GM21619 (cell line): ENCODE measurements around the gene INPP5J.
"Not testable (repeated sequence)": the region's sequence is repeated elsewhere in the genome, so short reads cannot be mapped to it uniquely, and the experiment has no call there.

ENCODE experiments used
- ATAC-seq: cut with Tn5 transposase; IDR thresholded peaks from one replicate; pipeline ENCODE4 v1.9.1; 2021; ENCODE audit not compliant: unreplicated experiment

INPP5J gene

DNA sequence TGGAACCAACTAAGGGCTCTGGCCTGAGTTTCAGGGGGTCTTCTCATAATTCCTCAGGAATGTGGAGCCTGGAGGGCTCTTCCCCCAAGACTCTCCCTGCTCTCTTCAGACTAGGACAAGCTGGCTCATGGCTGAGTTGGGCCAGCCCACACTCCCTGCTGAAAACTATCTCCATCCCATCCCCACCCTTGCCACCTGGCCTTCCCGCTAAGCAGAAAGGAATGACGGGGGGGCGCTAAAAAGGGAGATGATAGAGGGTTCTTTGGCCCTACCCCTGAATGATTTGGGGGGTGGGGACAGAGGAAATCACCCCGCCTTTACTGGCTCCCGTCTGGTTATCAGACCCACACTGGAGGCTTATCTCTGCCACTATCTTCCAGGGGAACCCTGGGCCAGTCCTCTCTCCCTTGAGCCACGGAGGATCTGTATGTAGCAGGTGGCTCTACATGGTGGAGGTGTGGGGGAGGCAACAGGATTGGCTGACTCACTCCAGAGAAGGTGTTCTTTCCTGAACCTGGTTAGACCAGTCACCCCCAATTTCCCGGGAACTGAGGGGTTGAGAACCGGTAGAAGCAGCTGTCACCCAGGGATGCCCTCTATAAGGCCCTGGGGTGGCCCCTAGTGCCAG lies 35.9 kb upstream of the INPP5J start:
- ATAC-seq = no peak

DNA sequence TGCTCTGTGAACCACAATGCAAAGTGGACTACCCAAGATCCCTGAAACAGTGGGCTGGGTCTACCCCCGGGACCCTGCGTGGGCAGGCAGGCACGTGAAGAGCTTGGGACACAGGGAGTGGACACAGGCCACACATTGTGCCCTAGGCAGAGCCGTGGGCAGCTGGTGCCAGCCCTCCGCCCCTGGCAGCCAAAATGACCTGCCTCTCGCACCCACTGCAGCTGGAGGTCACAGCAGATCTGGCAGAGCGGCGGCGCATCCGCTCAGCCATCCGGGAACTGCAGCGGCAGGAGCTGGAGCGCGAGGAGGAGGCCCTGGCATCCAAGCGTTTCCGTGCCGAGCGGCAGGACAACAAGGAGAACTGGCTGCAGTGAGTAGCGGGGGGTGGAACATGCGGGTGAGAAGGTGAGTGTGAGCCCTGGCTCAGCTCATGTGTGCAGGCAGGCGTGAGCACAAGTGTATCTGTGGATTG lies 35.0 kb upstream of the INPP5J start:
- no peak for ATAC-seq

DNA sequence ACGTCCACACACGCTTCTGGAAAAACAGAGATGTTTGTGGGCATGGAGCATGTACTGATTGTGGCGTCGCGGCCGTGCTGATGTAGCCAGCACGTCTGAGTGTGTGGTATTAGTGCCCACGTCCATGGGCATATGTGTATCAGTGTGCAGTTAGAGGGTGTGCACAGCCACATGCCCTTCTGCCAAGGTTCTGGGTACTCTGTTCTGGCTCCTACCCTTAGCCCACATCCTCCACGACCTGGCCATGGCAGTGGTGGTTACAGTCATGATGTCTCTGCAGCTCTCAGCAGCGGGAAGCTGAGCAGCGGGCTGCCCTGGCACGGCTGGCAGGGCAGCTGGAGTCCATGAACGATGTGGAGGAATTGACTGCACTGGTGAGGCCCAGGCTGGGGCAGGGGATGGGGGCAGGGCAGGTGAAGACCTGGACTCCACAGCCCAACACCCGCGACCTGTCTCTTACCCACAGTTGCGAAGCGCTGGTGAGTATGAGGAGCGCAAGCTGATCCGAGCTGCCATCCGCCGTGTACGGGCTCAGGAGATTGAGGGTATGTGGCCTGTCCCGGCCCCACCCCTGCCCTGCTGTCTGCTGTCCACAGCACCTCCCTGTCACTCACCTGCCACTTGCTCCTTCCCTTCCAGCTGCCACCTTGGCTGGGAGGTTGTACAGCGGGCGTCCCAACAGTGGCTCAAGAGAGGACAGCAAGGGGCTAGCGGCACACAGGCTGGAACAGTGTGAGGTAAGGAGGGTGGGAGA lies 34.4 kb upstream of the INPP5J start:
- ATAC-seq = no peak

DNA sequence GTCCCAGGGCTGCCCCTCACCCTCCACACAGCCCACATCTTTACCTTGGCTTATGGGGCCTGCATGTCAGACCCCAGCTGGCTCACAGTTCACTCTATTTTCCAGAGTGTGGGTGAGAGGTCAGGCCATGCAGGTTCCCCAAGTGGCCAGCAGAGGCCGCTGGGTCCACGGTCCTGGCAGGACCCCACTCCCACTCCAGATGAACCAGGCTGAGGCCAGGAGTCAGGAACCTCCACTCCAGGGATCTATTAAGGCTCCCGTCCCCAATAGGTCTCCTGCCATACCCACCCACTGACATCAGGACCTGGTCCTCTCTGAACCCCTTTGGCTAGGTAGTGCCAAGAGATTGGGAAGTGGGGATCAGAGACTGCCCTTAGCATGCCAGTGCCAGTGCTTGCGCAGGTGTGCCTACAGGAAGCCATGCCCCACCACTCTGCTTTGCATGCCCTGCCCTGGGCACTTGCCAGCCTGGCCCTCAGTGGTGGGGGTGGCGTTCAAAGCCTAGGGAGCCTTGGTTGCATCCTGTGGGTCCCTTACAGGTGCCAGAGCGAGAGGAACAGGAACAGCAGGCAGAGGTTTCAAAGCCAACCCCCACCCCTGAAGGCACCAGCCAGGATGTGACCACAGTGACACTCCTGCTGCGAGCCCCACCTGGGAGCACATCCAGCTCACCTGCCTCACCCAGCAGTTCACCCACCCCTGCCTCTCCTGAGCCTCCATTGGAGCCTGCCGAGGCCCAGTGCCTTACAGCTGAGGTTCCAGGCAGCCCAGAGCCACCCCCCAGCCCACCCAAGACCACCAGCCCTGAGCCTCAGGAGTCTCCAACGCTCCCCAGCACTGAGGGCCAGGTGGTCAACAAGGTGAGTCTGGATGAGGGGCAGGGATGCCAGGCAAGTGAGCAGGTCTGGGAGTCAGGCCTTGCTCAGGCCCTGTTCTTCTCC lies 33.3 kb upstream of the INPP5J start:
- ATAC-seq = no peak

DNA sequence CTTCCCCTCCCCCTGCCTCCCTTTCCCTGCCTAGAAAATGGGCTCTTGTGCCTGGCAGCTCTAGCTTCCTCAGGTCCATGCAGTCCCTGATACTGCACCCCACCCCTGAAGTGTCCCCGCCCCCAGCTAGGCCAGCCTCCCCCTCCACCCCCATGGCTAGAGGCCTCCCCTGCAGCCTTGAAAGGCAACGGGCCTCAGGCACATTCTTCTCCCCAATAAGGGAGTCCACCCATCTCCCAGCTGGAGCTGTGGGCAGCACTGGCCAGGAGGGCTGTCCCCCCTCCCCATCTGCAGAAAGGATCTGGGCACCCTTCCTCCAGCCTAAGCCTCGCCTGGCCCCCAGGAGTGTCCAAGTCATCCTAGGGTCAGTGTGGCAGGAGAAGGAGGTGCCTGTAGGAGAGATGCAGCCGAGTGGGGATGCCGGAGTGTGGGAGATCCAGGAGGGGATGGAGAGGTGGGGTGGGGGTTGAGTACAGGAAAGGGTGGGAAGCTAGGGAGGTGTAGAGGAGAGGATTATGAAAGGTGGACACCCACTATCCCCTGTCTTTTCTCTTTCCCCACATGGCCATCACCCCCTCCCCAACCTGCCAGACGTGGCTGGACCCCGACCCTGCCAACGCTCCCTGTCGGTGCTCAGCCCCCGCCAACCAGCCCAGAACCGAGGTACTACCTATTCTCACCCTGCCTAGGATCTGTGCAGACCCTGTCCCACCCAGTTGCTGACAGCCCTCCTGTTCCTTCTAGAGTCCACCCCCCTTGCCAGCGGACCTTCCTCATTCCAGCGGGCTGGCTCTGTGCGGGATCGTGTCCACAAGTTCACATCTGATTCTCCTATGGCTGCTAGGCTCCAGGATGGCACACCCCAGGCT lies 32.3 kb upstream of the INPP5J start:
- no peak for ATAC-seq

DNA sequence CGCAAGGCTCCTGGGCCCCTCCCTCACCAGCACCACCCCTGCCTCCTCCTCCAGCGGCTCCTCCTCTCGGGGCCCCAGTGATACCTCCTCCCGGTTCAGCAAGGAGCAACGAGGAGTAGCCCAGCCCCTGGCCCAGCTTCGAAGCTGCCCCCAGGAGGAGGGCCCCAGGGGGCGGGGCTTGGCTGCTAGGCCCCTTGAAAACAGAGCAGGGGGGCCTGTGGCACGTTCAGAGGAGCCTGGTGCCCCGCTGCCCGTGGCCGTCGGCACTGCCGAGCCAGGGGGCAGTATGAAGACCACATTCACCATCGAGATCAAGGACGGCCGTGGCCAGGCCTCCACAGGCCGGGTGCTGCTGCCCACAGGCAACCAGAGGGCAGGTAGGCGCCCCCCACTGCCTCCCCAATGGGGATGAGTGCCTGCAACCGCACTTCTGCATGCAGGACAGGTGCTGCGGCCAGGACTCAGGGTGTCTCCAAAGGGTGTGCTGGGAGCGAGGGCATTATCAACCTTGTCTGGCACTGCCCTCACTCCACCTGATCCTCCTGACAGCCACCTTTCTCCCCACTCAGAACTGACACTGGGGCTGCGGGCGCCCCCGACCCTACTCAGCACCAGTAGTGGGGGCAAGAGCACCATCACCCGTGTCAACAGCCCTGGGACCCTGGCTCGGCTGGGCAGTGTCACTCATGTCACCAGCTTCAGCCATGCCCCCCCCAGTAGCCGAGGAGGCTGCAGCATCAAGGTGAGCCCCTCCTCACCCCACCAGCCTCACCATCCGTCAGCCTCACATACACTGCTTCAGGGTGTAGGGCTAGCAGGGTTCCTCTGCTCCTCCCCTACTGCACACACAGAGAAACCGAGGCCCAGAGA lies 31.4 kb upstream of the INPP5J start:
- no peak for ATAC-seq

DNA sequence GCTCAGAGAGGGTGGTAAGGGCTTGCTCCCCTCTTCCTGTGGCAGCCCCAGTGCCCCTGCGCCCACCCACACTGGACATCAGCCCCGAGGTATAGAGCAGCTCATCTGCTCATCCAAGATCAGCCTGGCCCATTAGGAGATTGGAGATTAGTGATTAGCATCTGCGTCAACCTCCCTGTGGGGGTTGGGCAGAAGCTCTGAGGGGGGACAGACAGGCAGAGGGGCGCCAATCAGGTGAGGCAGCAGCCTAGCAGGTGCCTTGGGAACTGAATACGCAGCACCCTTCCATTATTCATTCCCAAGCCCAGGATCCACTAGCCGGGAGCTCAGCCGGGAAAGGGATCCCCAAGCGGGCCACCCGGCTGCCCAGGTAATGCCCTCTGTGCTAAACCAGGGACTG lies 30.6 kb upstream of the INPP5J start:
- ATAC-seq = no peak

DNA sequence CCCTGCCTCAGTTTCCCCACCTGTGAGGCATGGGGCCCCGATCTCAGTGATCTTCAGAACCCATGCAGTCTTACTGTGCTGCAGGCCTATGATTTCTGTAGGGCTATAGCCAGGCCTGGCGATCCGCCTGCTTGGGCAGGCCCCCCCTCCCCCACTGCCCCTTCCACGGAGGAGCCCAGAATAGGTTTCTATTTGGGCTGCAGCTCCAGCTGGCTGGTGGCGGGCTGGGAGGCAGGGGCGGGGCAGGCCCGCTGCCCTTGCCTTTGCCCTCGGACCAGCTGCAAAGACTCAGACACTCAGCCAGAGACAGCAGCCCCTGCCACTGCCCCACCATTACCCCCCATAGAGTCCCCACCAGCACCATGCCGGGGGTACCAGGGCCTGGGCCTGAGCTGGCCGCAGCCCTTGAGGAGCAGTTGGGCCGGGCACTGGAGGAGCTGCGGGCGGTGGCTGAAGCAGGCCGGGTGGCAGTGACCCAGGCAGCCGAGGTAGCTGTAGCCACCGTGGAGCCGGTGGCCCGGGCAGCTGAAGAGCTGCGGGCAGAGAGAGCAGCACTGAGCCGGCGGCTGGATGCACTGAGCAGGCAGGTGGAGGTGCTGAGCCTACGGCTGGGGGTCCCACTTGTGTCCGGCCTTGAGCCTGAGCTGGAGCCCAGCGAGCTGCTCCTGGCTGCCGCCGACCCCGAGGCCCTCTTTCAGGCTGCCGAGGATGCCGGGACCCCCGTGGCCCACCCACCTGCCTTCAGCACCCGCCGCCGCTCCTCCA lies 29.5 kb upstream of the INPP5J start:
- ATAC-seq = no peak

DNA sequence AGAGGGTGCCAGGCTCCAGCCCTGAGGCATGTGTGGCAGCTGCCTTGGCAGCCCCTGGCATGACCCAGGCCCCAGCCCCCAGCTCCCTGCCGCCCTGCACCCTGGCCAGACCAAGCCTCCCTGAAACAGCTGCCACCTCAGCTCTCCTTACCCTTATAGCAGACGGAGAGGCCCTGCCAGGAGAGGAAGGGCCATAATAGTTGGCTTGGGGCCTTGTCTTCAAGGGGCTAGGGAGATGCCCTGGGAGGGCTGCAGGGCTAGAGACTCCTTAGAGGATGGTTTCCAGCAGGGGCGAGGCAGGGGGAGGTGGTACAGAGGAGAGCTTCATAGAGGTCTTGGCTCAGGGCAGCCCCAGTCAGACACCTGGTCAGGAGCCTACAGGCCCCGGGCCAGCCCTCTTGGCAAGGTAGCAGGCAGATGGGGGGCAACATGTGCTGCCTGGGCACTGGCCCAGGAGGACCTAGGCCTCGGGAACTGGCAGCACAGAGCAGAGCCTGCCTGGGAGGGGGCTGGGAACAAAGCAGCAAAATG lies 28.7 kb upstream of the INPP5J start:
- ATAC-seq = no peak

DNA sequence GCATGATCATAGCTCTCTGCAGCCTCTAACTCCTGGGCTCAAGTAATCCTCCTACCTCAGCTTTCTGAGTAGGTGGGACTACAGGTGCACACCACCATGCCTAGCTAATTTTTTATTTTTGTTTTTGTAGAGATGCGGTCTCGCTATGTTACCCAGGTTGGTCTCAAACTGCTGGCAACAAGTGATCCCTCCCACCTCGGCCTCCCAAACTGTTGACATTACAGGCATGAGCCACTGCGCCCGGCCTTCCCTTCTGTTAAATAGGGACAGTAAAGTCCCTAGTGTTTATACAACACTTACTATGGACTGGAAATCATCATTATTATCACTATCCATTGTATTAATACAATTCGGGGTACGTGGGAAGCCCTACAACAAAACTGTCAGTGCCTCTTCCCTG lies 28.0 kb upstream of the INPP5J start:
- ATAC-seq = no peak

DNA sequence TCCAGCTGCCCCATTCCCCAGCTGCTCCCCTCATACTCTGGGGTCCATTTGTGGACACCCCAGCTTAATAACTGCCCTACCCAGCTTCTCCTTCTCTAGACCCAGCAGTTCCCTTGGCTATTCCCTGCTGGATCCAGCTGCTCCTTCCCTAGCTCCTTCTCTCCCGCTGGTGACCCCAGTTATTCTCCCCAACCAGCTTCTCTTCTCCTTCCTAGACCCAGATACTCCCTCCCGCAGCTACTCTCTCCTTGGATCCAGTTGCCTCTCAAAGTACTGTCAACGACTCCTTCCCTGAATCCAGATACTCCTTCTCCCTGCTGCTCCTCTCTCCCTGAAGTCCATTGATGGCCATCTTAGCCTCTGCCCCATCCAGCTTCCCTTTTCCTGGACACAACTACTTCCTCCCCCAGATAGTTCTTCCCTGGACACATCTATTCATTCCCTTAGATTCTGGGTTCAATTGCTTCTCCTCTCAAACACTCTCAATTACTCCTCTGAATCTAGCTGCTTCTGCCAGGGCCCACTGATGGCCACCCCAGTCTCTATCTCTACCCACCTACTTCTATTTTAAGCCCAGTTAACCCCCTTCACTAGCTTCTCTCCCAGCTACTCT lies 27.0 kb upstream of the INPP5J start:
- no peak for ATAC-seq

DNA sequence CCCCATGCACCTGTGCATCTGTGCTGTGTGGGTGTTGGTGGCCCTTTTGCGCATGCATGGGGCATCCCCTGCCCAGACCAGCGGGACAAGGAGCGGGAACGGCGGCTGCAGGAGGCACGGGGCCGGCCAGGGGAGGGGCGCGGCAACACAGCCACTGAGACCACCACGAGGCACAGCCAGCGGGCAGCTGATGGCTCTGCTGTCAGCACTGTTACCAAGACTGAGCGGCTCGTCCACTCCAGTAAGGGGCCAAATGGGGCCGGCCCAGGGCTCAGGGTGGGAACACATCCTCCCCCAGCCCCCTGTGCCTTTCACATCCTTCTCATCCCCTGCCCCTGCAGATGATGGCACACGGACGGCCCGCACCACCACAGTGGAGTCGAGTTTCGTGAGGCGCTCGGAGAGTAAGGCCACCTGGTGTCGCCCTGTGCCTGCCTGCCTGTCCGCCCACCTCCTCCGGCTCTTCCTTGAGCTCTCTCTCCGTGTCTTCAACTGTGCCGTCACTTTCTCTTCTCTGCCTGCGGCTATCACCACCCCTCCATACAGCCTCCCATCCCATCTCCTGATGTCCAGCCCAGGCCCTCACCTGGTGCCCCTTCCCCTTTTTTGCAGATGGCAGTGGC lies 26.0 kb upstream of the INPP5J start:
- ATAC-seq = no peak

DNA sequence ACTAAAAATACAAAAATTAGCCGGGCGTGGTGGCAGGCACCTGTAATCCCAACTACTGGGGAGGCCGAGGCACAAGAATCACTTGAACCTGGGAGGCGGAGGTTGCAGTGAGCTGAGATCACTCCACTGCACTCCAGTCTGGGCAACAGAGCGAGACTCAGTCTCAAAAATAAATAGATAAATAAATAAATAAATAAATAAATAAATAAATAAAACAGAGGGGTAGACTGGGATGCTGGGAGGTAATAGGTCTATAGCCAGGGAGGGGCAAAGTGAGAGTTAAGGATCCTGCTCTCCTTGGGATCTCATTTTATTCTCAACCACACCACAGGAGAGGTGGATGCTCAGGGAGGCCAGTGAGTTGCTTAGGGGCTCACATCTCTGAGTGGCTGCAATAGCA lies 25.2 kb upstream of the INPP5J start:
- ATAC-seq = not testable (repeated sequence)

DNA sequence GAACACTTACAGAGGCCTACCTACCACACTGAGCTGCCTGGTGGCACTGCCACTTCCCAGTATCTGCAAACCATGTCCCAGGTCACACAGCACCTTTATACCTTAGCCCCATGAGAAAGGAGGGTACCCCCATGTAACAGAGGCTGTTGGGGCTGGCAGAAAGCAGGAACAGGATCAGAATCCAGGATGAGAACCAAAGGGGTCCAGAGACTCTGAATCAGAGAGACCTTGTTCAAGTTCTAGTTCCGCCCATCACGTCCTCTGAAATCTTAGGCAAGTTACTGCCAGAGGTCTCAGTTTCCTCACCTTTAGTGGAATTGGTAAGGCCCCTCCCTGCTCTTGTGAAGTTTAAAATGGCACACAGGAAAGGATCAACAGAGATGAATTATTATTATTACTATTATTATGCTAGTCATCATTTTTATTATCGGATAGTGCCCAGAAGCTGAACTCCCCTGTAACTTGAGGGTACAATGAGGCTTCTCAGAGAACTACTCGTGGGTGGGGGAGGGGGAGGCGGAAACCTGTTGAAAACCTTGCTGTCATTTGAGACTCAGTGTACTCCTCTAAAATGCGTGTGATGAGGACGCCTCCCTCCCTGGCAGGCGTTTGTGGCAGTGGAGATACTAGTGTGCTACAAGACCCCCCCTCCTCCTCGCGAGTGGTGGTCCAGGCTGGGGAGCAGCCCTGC lies 24.7 kb upstream of the INPP5J start:
- ATAC-seq = no peak

DNA sequence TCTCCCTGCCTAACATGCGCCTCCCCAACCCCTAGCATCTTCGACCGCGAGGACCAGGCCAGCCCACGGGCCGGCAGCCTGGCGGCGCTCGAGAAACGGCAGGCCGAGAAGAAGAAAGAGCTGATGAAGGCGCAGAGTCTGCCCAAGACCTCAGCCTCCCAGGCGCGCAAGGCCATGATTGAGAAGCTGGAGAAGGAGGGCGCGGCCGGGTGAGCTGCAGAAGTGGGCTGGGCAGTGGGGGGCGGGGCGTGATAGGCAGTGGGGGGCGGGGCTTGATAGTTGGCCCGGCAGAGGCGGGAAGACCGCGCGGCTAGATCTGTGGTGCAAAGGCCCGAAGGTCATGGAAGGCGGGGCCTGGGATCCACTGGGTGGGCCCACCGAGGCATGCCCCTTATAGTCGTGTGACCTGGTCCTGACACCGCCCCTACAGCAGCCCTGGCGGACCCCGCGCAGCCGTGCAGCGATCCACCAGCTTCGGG lies 24.1 kb upstream of the INPP5J start:
- no peak for ATAC-seq

DNA sequence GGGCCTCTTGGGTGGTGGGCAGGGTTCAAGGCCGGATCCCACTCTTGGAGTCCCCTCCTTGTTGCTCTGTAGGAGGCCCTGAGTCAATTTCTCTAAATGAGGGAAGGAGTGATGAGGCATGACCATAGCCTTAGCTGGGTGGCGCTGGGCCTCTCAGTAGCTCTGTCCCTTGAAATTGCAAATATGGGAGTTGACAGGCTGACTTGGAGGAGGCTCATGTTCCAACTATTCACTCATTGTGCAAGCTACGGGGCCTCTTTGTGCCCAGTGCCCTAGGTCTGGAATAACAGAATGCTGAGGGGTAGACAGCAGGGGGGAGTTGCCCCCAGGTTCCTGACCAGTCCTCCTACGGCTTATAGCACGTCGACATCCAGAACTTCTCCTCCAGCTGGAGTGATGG lies 23.4 kb upstream of the INPP5J start:
- ATAC-seq = no peak
